GM10248 (cell line): Measurements from ENCODE around the gene GRAMD1B.

Source experiments
- CTCF ChIA-PET: fragments of 300-600 bp; sonication (Branson Sonifier 250); formaldehyde crosslinking; extraction: SDS; loops from one replicate; lab custom pipeline; 2021; ENCODE audit warnings: antibody characterized with exemption; lab: Yijun Ruan, JAX
- POLR2A ChIA-PET: fragments of 350-650 bp; sonication (Branson Sonifier 250); formaldehyde crosslinking; extraction: SDS; loops from one replicate; lab custom pipeline; 2020; ENCODE audit warnings: antibody characterized with exemption; lab: Yijun Ruan, JAX
- DNase-seq: peaks from one replicate; pipeline ENCODE4 v3.0.0; 2012; ENCODE audit errors: extremely low spot score
- CTCF ChIP-seq: IDR thresholded peaks from 2 replicates; pipeline ENCODE4 v1.5.1; 2012; ENCODE audit warnings: mild to moderate bottlenecking, low read depth; ENCODE audit errors: extremely low read depth, missing control alignments, control extremely low read depth

The GRAMD1B gene

GRCh38 chr11:123490527-123490926, 60.5 kb downstream of the GRAMD1B start:
- CTCF ChIA-PET, result interaction anchor here (1.4 to 3.6 kb wide), 3 partner anchors 11 to 190 kb away, joined by 3 to 20 read pairs (median 3); no protein-coding TSS in a partner anchor
- no peak for DNase-seq
- TF ChIP-seq CTCF, result no peak
- POLR2A ChIA-PET, result no interaction called here

GRCh38 chr11:123491241-123491640, 61.2 kb downstream of the GRAMD1B start:
- CTCF ChIA-PET, result interaction anchor here (1.4 to 4.2 kb wide), 4 partner anchors 12 to 190 kb away, joined by 3 to 28 read pairs (median 12); no protein-coding TSS in a partner anchor
- no peak for TF ChIP-seq CTCF
- no peak for DNase-seq
- POLR2A ChIA-PET, result no interaction called here

GRCh38 chr11:123493349-123494063, 63.4 kb downstream of the GRAMD1B start:
- POLR2A ChIA-PET, result interaction anchor here (0.8 kb wide), 1 partner anchor 18 kb away, joined by 3 read pairs; no protein-coding TSS in a partner anchor
- no peak for DNase-seq
- no peak for TF ChIP-seq CTCF
- CTCF ChIA-PET, result interaction anchor here (1.0 to 4.4 kb wide), 7 partner anchors 10 to 87 kb away, joined by 3 to 28 read pairs (median 15); no protein-coding TSS in a partner anchor

GRCh38 chr11:123494195-123495050, 64.4 kb downstream of the GRAMD1B start:
- CTCF ChIA-PET, result interaction anchor here (1.1 to 4.4 kb wide), 6 partner anchors 10 to 86 kb away, joined by 3 to 28 read pairs (median 16); no protein-coding TSS in a partner anchor
- TF ChIP-seq CTCF, result no peak
- POLR2A ChIA-PET, result no interaction called here
- no peak for DNase-seq

- DNase-seq, result no peak
- ChIA-PET CTCF (interaction anchor here (0.7 to 2.8 kb wide), 16 partner anchors 8 to 394 kb away, joined by 3 to 19 read pairs (median 4); no protein-coding TSS in a partner anchor), POLR2A (no interaction called here)
- no peak for TF ChIP-seq CTCF
Observed at GRCh38 chr11:123504401-123504800, 74.3 kb downstream of the GRAMD1B start.
